Activated T-helper 1 cell treated with anti-CD3 and anti-CD28 coated beads, Interleukin-12 subunit alpha, Interleukin-12 subunit beta, Interleukin-2, Interleukin-4 antibody, amounts not matched to agents 30 ng/mL and 10 ng/mL and 1 ng/mL, durations not matched to agents 14 hours and 24 hours and 36 hours (primary cell): Measurements from ENCODE around the gene PACRGL. TPM values are rescaled to one million over a fixed set of nuclear protein-coding genes. Genes with fewer than 3 reads are reported as not detected.

ENCODE experiments used
- DNase-seq: peaks from one replicate; pipeline ENCODE4 v3.0.0; 2021; ENCODE audit warnings: low spot score
- H3K27ac Mint-ChIP-seq: one replicate; pipeline ENCODE4 v1.8.0; 2021; ENCODE audit warnings: mild to moderate bottlenecking, mixed read lengths
- H3K27me3 Mint-ChIP-seq: one replicate; pipeline ENCODE4 v1.8.0; 2022; ENCODE audit warnings: mild to moderate bottlenecking, moderate library complexity, mixed read lengths; ENCODE audit not compliant: insufficient read depth
- H3K36me3 Mint-ChIP-seq: one replicate; pipeline ENCODE4 v1.8.0; 2021; ENCODE audit warnings: low read depth, mixed read lengths
- H3K4me1 Mint-ChIP-seq: one replicate; pipeline ENCODE4 v1.8.0; 2021; ENCODE audit warnings: low read depth, mixed read lengths
- H3K4me3 Mint-ChIP-seq: one replicate; pipeline ENCODE4 v1.8.0; 2021; ENCODE audit warnings: mild to moderate bottlenecking, moderate library complexity, mixed read lengths
- H3K9me3 Mint-ChIP-seq: one replicate; pipeline ENCODE4 v1.8.0; 2021; ENCODE audit warnings: mixed read lengths
- intact Hi-C: fragments of 100-400 bp; cut with micrococcal nuclease; formaldehyde crosslinking; loops from one replicate; pipeline ENCODE4 v1.15.1; 2024
- total RNA-seq: library from RNA; stranded (reverse); gene quantifications from 2 replicates; pipeline ENCODE4 v1.2.3, GENCODE V29; 2022

Gene PACRGL
- 17.2 and 17.6 TPM in 2 replicates for total RNA-seq

DNA sequence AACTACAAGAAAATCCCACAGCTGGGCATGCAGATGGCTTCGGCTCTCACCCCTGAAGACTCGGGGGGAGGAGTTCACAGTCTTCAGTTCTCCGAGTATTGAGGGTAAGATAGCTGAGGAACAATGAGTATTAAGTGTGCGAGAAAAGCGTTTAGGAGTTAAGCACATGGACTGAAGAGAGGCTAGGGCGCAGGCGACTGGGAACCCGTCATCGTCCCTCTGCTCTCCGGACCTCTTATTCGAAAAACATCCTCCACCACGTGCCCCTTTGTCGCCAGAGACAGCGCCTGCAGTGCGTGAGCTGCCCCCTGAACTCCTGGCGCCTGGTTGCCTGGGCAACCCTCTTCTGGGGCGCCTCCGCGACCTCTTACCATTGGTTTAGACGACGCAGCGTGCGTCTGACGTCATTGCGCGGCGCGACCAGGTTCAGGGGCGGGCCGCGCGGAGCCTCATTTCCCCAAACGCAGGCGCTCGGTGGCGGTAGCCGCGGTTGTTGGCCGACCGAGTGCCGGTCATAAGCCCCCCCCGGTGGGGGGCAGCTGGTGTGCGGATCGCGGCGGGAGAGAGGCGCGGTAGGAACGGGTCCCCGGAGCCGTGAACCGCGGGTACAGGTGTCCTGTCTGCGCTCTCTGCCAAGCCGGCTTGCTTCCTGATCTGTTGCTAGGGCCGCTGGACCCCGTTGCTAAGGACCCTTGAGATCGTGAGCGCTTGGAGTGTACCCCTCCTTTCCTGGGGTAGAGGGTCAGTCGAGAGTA lies at the start of gene PACRGL:
Gene PACRGL, plus strand, starts transcription at position 452 of the 755 bp plus-strand sequence. CDS start 4,024 bp downstream, outside the sequence.
- H3K4me1 Mint-ChIP-seq, result peaks cover 31% of the 10 kb centered on the region
- H3K36me3 Mint-ChIP-seq, result peaks cover 9% of the 10 kb centered on the region
- H3K27me3 Mint-ChIP-seq, result no peaks in the 10 kb centered on the region
- peak within 1 kb of the TSS; percentile 94 for H3K4me3 Mint-ChIP-seq
- H3K27ac Mint-ChIP-seq, result peak within 1 kb of the TSS; percentile 92
- no peaks in the 10 kb centered on the region for H3K9me3 Mint-ChIP-seq
- intact Hi-C loops, result loop anchor here (1.0 kb wide), 1 partner anchor 281 kb away; no protein-coding TSS in a partner anchor
- DNase-seq, result peak; percentile 87

GRCh38 chr4:20652226-20652885 lies 47.9 kb upstream of the PACRGL start:
- DNase-seq, result no peak
- H3K36me3 Mint-ChIP-seq, result no peaks in the 10 kb centered on the region
- intact Hi-C loops, result no loop called here
- no peak overlapping the region for H3K4me3 Mint-ChIP-seq
- H3K27me3 Mint-ChIP-seq, result no peaks in the 10 kb centered on the region
- no peak overlapping the region for H3K27ac Mint-ChIP-seq
- H3K4me1 Mint-ChIP-seq, result no peaks in the 10 kb centered on the region
- no peaks in the 10 kb centered on the region for H3K9me3 Mint-ChIP-seq

GRCh38 chr4:20658456-20658855 lies 41.8 kb upstream of the PACRGL start:
- Mint-ChIP-seq H3K9me3 (no peaks in the 10 kb centered on the region), H3K4me3 (no peak overlapping the region), H3K27ac (no peak overlapping the region), H3K27me3 (peaks cover under 1% of the 10 kb centered on the region), H3K4me1 (peaks cover 12% of the 10 kb centered on the region), H3K36me3 (no peaks in the 10 kb centered on the region)
- intact Hi-C loops, result no loop called here
- no peak for DNase-seq

GRCh38 chr4:20662851-20663250 lies 37.4 kb upstream of the PACRGL start:
- no peaks in the 10 kb centered on the region for H3K36me3 Mint-ChIP-seq
- intact Hi-C loops, result no loop called here
- no peak overlapping the region for H3K27ac Mint-ChIP-seq
- no peak overlapping the region for H3K4me3 Mint-ChIP-seq
- peaks cover 7% of the 10 kb centered on the region for H3K27me3 Mint-ChIP-seq
- peaks cover 12% of the 10 kb centered on the region for H3K4me1 Mint-ChIP-seq
- DNase-seq, result no peak
- H3K9me3 Mint-ChIP-seq, result no peaks in the 10 kb centered on the region

DNA sequence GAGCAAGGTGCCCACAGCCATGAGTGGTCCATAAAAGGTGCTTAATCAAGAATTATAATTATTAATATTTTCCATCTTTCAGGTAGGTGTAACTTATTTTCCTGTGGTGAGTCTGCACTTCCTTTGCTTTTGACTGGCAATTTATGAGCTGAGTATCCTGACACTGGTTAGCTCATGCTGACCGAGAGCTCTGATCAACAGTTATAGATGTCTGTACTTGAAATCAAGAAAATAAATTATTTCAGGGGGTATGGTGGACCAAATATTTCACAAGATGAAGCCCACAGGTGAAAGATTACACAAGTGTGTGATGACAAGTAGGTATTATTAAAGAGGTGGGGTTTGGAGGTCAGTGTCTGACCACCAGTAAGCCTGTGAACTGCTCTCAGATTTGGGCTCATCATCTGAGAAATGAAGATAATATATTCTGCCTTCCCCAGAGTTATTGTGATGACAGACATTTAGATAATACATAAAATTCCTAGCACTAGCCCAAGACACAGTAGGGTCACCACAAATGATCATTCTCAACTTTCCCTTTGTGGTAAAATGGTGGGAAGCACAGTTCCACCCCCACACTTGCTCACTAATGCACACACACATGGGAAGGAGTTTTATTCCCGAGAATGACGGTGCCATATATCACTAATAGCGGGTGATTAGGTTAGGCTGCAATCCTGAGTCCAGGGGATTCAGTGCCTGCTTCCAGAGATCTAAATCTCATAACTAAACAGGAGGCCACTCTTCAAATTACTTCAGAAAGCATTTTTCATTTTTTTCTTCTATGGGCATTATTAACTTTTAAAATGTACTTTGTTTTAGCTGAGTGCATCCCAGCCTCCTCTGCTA lies 34.0 kb upstream of the PACRGL start:
- no peaks in the 10 kb centered on the region for H3K9me3 Mint-ChIP-seq
- intact Hi-C loops, result no loop called here
- peaks cover 7% of the 10 kb centered on the region for H3K27me3 Mint-ChIP-seq
- H3K4me1 Mint-ChIP-seq, result peaks cover 12% of the 10 kb centered on the region
- H3K36me3 Mint-ChIP-seq, result no peaks in the 10 kb centered on the region
- H3K4me3 Mint-ChIP-seq, result no peak overlapping the region
- DNase-seq, result no peak
- no peak overlapping the region for H3K27ac Mint-ChIP-seq

- no peaks in the 10 kb centered on the region for H3K36me3 Mint-ChIP-seq
- H3K27ac Mint-ChIP-seq, result no peak overlapping the region
- DNase-seq, result no peak
- H3K4me1 Mint-ChIP-seq, result no peaks in the 10 kb centered on the region
- H3K4me3 Mint-ChIP-seq, result no peak overlapping the region
- intact Hi-C loops, result no loop called here
- peaks cover 3% of the 10 kb centered on the region for H3K27me3 Mint-ChIP-seq
- no peaks in the 10 kb centered on the region for H3K9me3 Mint-ChIP-seq
Measured at GRCh38 chr4:20672262-20672661, 28.0 kb upstream of the PACRGL start.

- Mint-ChIP-seq H3K4me3 (no peak overlapping the region), H3K36me3 (no peaks in the 10 kb centered on the region)
- no peak for DNase-seq
Measured at GRCh38 chr4:20675786-20676185, 24.5 kb upstream of the PACRGL start.

DNA sequence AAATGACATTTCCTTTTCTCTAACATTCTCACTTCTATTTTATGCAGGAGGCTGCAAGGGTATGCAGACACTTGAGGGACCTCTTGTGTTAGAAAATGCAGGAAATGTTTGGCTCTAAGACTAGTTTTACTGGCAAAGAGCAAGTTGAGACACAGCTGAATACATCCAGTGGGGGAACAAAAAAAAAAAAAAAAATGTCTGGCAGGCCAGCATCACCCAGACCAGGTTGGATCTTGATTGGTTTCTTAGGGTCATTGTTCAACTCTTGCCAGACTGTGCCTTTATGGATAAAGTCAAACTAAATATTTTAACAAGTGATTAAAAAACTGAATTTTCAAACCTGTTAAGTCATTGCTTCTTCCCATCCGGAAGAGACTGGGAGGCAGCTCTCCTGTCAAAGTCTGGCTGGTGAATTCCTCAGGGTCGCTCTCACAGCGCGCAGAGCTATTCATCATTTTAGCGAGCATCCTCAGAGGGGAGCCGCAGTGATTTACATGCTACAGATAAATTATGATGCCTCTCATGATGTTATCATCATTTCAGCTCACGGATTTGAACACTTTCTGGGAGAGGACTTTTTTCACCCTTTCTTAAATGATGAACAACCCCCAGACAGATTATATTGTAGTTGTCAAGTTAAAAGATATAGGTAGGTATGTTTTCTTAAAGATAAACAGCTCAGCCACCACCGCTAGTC lies 23.6 kb upstream of the PACRGL start:
- intact Hi-C loops, result no loop called here
- H3K9me3 Mint-ChIP-seq, result no peaks in the 10 kb centered on the region

More at GRCh38 chr4:20675786-20676185, 24.5 kb upstream of the PACRGL start:
- Mint-ChIP-seq H3K27me3 (peaks cover 3% of the 10 kb centered on the region), H3K4me1 (no peaks in the 10 kb centered on the region), H3K9me3 (no peaks in the 10 kb centered on the region), H3K27ac (no peak overlapping the region)
- intact Hi-C loops, result no loop called here

DNA sequence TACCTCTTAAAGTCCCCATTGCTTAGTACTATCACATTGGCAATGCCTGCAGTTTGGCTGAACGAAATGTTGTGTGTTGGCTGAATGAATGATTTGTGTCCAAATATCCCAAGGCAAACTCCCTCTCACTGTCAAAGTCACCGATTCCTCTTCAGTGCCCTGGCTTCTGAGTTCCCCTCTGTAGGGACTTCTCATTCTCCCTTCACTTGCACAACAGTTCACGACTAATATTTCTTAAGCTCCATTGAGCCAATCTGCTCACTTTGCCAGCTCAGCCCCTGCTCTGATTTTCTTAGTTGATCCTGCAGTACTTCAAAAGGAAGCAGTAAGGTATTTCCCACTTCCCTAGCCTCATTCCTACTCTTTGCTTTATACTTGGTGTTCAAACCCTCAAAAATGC lies 21.9 kb upstream of the PACRGL start:
- no peaks in the 10 kb centered on the region for H3K9me3 Mint-ChIP-seq
- H3K4me3 Mint-ChIP-seq, result no peak overlapping the region
- intact Hi-C loops, result no loop called here

More for the DNA sequence above, 23.6 kb upstream of the PACRGL start:
- no peak for DNase-seq
- Mint-ChIP-seq H3K27ac (no peak overlapping the region), H3K36me3 (no peaks in the 10 kb centered on the region), H3K4me3 (no peak overlapping the region), H3K27me3 (peaks cover 3% of the 10 kb centered on the region), H3K4me1 (no peaks in the 10 kb centered on the region)

DNA sequence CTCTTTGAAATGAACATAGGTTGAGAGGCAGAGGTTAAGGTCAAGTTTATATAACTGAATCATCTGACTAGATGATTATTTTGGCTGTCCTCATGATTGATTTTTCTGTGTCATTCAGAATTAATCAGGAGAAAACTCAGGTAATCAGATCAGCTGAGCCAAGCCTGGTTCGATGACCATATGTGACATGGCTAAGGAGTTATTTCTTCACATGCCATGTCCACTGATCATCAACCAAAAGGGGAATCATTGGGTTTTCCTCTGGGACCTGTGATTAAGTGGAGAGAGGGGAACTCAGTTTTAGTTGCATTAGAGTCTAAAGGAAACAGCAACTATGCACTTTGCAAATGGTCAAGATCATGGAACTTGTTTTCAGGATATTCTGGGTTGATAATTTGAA lies 20.3 kb upstream of the PACRGL start:
- no peaks in the 10 kb centered on the region for H3K36me3 Mint-ChIP-seq
- H3K4me3 Mint-ChIP-seq, result no peak overlapping the region
- no peak for DNase-seq
- no peaks in the 10 kb centered on the region for H3K9me3 Mint-ChIP-seq
- H3K27ac Mint-ChIP-seq, result no peak overlapping the region
- peaks cover 1% of the 10 kb centered on the region for H3K27me3 Mint-ChIP-seq
- H3K4me1 Mint-ChIP-seq, result no peaks in the 10 kb centered on the region
- intact Hi-C loops, result loop anchor here (10.0 kb wide), 1 partner anchor 425 kb away; the partner anchor contains the start of gene SLIT2

More for the DNA sequence above, 21.9 kb upstream of the PACRGL start:
- H3K4me1 Mint-ChIP-seq, result no peaks in the 10 kb centered on the region
- H3K27ac Mint-ChIP-seq, result no peak overlapping the region
- DNase-seq, result no peak
- no peaks in the 10 kb centered on the region for H3K36me3 Mint-ChIP-seq
- peaks cover 2% of the 10 kb centered on the region for H3K27me3 Mint-ChIP-seq

DNA sequence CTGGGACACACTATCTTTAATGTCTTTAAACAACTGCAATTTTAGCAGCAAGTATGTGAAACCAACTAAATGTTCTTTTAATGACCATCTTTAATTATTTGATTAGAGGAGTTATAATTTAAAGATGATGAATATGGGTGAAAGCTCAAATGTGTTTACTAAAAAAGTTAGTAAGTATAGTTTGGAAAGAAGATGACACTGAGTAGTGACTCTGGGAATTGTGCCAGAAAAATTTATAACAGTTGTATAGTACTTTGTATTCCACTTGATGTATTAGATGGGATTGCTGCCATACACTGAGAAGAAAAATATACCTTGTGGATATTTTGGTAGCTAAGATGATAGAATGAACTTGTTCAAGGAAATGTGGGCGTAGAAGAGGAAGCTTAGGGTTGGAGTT lies 19.5 kb upstream of the PACRGL start:
- intact Hi-C loops, result loop anchor here (10.0 kb wide), 1 partner anchor 426 kb away; the partner anchor contains the start of gene SLIT2
- Mint-ChIP-seq H3K27ac (no peak overlapping the region), H3K27me3 (peaks cover 1% of the 10 kb centered on the region), H3K4me1 (no peaks in the 10 kb centered on the region), H3K9me3 (no peaks in the 10 kb centered on the region), H3K36me3 (no peaks in the 10 kb centered on the region), H3K4me3 (no peak overlapping the region)
- no peak for DNase-seq

DNA sequence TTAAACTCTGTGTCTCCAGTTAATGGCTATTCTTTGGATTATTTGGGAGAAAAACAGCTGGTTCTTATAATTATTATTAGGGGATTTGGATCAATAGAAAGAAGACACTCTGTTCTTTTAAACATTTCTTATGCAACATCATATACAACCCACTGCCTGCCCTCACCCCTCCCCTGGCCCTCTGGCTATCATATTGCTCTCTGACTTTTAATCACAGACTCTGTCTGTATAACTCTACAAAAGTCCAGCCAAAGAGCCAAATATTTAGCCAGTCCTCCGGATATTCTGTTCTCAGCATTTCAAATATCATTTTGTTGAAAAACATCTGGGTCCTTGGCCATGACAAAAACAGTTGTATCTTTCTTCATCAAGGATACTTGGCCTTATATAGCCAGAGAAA lies 19.0 kb upstream of the PACRGL start:
- Mint-ChIP-seq H3K36me3 (no peaks in the 10 kb centered on the region), H3K4me3 (no peak overlapping the region), H3K27ac (no peak overlapping the region), H3K4me1 (no peaks in the 10 kb centered on the region), H3K9me3 (no peaks in the 10 kb centered on the region), H3K27me3 (peaks cover 1% of the 10 kb centered on the region)
- no peak for DNase-seq
- intact Hi-C loops, result loop anchor here (10.0 kb wide), 1 partner anchor 426 kb away; the partner anchor contains the start of gene SLIT2
